ENCODE results near the gene GARNL3.

- TF ChIP-seq CTCF (IDR thresholded peaks at IDR 0.05) (no peak), POLR2A (IDR thresholded peaks at IDR 0.05) (no peak)
These were observed 92.3 kb downstream of the GARNL3 start for GRCh38 chr9:127356906-127357305.
